Right renal pelvis (tissue), 4 donors: Measurements from ENCODE around the gene PDZRN4. TPM values are rescaled to one million over a fixed set of nuclear protein-coding genes. Genes with fewer than 3 reads are reported as not detected.
"Not testable (repeated sequence)": the region's sequence is repeated elsewhere in the genome, so short reads cannot be mapped to it uniquely, and the experiment has no call there.

Experiments used
- DNase-seq, 4 donors: peaks; one replicate each; pipeline ENCODE4 v3.0.0-alpha.2; 2013; ENCODE audit warnings: low read depth in 4 of 4, low spot score in 3 of 4, missing footprints in 1 of 4
- polyA plus RNA-seq, 4 donors: library from polyadenylated mRNA; unstranded; fragments of 120-200 nt; gene quantifications; one replicate each; pipeline ENCODE4 v1.2.1, GENCODE V29; 2013; ENCODE audit not compliant: insufficient read length in 4 of 4

Gene PDZRN4
- polyA plus RNA-seq, 4 donors, result 4.3 to 6.3 (median 5.4) TPM

DNA sequence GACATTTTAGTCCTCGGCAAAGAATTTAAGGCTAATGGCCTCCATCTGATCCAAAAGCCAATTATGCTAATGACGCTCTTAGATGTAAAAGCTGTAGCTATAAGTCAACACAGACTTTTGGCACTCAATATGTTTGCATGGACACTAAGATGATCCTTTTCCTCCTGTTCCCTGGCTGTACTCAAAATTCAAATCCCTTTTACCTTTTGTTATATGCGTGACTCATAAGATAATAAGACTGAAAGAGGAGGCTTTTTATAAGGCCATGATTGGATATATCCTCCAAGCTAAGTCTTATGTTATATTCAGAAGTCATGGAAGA lies 89.8 kb downstream of the PDZRN4 start:
- DNase-seq, result no peak

DNA sequence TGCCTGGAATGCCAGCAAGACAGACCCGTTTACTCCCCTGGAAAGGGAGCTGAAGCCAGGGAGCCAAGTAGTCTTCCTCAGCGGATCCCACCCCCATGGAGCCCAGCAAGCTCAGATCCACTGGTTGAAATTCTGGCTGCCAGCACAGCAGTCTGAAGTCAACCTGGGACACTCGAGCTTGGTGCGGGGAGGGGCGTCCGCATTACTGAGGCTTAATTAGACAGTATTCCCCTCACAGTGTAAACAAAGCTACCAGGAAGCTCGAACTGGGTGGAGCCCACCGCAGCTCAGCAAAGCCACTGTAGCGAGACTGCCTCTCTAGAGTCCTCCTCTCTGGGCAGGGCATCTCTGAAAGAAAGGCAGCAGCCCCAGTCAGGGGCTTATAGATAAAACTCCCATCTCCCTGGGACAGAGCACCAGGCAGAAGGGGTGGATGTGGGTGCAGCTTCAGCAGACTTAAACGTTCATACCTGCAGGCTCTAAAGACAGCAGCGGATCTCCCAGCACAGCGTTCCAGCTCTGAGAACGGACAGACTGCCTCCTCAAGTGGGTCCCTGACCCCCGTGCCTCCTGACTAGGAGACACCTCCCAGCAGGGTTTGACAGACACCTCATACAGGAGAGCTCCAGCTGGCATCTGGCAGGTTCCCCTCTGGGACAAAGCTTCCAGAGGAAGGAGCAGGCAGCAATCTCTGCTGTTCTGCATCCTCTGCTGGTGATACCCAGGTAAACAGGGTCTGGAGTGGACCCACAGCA lies 92.4 kb downstream of the PDZRN4 start:
- not testable (repeated sequence) for DNase-seq

DNA sequence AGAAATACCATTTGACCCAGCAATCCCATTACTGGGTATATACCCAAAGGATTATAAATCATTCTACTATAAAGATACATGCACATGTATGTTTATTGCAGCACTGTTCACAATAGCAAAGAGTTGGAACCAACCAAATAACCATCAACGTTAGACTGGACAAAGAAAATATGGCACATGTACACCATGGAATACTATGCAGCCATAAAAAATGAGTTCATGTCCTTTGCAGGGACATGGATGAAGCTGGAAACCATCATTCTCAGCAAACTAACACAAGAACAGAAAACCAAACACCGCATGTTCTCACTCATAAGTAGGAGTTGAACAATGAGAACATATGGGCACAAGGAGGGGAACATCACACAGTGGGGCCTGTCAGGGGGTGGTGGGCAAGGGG lies 97.3 kb downstream of the PDZRN4 start:
- DNase-seq, result not testable (repeated sequence)

DNA sequence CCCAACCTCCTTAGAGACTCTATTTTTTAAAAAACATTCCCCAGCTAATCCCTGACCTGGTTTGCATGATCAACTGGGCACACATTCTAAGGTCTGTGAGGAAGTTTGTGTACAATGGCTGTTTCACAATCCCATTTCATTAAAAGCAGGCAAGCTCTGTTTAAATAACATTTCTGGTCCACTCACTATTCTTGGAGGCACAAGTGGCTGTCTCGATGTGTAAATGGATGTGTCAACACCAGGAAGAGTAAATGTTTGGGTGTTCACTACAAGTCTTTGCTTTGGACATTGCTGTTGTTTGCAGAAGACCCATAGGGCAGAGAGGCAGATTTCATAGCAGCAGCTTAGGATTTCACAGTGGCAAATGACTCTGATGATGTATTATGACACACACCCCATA lies 98.3 kb downstream of the PDZRN4 start:
- DNase-seq, result no peak

DNA sequence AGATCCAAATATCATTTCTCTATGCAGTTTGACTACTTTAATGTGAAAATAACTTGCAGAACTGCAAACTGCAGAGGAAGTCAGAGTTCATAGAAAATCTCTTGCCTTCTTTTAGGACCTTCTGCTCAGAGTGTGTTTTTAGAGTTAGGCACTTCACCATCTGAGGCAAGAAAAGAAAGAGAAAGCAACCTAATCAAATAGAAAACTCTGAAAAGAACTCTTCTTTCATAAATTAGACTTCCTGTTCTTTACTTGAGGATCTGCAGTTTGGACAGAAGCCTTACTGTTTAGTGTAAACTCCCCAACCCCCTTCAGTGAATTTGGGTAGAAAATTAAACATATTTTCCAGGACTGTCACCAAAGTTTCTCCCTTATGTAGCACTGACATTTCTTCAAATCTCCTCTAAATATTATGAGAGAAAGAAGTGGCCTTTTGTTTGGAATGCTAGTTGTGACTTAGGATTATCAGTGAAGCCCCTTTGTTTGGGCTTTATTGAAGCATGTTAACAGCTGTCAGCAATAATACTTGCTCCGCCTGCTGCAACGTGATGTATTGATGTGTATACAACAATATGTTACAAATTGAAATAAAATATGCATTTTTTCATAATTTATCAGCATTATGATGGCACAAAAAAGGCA lies 99.5 kb downstream of the PDZRN4 start:
- no peak for DNase-seq

DNA sequence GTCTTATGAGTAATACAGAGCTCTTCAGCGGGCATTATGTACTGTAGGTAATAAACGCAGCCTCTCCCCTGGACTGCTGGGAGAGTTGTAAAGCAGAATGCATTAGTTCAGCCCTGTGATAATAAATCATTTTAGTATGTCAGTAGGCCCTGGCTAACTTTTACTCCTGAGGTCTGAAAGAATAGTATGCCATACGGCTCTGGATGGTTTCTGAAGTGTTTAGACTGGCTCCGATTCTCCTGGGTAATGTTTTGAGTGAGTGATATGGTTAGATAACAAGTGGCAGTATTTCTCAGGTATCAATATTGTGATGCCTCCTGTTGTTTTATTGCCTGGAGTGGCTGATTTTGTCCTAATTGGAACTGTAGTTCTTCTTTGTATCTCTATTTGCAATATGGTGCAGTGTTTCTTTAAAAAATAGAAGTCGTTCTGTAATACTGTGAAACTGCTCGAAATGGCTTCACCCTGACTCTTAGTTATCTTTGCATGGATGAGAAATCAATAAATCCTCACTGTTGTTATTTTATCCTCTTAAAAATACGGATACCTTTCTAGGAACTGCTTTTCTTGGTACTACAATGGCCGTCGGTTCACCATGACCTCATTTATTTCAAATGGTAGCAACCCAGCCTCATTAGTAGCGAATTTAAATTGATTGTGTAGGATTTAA lies 100.2 kb downstream of the PDZRN4 start:
- no peak for DNase-seq

DNA sequence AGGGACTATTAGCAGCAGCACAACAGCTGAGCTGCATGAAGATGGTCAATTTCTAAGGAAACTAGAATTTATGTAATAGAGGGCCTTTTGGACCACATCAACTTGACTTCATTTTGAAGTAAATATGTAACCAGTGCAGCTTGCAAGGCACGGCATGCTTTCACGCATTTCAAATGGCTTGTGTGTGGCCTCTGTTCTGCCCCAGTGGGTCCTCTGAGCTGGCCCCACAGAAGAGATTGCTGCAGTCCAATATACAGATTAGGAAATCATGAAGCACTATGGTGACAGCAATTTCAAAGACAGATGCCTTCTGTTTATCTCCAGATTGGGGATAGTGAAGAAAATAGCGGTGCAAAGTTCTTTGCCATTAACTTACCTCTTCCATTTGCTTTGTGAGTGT lies 101.4 kb downstream of the PDZRN4 start:
- DNase-seq, result no peak

DNA sequence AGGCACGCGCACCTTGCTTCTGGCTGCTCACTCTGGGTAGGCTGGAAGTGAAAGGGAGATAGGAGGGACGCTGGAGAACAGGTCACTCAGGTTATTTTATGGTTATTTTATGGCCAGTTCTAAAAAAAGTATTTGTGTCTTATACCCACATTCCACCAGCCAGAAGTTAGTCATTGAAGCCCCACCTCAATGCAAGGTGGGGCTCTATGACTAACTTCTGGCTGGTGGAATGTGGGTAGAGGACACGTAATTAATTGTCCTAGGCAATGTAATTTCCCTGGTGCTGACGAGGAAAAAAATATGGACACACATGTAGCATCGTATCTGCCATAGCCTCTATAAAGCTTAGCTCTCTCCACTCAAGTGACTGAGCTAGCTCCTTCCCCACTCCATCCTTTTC lies 104.9 kb downstream of the PDZRN4 start:
- no peak for DNase-seq

DNA sequence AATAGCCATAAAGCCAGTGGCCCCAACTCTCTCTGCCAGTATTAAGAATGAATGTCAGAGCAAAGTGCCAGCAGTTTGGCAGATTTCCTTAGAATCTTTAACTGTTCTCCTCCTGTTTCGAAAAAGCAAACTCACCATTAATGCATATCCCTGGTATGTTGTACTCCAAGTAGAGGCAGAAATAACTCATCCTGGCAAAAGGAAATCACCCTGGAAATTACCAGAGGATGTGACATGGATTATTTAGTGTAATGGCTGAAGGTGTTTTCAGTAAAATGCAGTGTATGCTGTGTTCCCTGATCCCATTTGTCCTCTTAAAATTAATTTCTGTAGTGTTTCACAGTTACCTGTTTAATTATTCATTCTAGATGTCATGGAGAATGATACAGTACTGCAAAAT lies 105.3 kb downstream of the PDZRN4 start:
- no peak for DNase-seq

DNA sequence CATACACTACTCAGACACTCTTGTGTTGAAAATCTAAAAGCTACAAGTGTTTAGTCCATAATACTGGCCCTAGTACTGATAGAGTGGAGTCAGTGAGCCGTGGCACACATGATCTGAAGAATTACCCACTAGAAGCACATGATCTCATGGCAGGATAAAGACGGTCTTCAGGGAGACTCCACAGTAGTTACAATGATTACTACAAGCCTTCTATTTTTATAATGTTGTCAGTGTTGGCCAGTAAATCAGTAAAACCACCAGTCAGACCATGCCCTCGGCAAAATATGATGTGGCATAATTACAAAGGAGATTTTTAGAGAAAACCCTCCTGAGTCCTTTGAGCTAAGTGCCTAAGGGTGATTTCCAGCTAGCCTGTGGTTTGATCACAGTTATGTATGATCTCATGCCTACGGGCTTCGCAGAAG lies 114.9 kb downstream of the PDZRN4 start:
- no peak for DNase-seq

DNA sequence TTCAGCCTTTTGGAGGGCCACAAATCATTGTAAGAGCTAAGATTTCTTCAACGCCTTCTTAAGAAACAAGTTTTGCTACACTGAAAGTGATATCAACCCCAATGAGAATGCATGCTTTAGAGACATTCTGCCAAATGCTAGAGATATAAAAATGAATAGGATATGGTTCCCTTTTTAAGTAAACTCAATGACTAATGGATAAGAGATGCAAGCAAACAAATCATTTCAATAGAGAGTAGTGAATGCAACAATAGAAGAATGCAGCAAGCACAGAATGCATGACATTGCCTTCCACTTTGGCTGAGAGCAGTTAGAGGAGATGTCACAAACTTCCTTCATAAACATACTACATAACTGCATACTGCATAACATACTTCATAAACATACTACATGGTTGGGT lies 116.4 kb downstream of the PDZRN4 start:
- DNase-seq, result no peak

DNA sequence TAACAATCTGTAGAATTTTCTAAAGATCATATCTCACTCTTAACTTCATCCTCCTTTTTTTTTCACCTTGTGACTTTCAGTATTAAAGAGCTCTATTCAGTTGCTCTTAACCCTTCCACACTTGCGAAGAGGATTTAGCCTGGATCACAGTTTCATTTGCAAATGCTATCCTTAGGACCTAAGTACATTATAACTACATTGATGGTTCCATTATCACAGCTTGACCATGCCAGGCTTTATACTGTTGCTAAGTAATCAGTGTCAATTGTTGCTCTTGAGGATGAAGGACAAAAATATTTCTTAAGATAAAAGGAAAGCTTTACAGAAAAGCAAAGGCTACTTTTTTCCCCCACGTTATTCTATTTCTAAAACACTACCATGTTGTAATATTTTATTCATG lies 122.2 kb downstream of the PDZRN4 start:
- DNase-seq, result no peak

DNA sequence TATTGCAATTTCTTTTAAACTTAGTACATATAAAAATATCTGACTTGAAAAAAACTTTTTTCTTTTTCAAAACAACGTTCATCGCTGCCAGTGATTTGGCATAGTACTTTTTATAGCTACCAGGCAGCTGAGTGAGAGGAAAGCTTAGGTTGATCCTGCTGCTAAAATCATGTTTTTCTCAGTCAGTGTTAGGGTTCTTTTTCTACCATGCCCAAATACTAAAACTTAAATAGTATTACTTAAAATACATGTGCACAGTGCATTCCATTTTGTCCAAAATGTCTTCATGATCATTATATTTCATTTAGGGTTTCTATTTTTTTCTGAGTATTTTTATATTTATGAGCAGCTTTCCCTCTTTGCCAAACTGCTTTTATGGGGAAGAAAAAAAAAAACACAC lies 123.8 kb downstream of the PDZRN4 start:
- DNase-seq, result no peak

DNA sequence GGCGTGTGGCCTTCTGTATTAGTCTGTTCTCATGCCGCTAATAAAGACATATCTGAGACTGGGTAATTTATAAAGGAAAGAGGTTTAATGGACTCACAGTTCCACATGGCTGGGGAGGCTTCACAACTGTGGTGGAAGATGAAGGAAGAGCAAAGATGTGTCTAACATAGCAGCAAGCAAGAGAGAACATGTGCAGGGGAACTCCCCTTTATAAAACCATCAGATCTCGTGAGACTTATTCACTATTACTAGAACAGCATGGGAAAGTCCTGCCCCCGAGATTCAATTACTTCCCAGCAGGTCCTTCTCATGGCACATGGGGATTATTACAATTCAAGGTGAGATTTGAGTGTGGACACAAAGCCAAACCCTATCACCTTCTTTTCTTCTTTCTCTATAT lies 124.3 kb downstream of the PDZRN4 start:
- DNase-seq, result not testable (repeated sequence)

DNA sequence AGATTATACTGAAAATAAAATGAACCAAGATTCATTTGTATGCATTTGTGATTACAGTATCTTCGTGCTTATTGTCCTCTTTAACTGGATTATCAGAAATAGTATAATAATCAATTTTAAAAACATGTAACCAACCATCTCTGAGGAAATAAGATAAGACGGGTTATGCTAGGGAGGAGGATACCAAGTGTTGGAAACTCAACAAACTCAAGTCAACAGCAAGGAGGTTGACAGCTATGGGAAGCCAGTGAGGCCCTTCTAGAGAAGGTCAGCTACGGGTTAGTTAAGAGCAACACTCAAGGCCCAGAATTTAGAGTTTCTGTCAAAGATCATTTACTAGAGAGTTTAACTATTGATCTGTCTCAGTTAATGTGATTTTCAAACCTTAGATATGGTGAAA lies 137.2 kb downstream of the PDZRN4 start:
- no peak for DNase-seq

DNA sequence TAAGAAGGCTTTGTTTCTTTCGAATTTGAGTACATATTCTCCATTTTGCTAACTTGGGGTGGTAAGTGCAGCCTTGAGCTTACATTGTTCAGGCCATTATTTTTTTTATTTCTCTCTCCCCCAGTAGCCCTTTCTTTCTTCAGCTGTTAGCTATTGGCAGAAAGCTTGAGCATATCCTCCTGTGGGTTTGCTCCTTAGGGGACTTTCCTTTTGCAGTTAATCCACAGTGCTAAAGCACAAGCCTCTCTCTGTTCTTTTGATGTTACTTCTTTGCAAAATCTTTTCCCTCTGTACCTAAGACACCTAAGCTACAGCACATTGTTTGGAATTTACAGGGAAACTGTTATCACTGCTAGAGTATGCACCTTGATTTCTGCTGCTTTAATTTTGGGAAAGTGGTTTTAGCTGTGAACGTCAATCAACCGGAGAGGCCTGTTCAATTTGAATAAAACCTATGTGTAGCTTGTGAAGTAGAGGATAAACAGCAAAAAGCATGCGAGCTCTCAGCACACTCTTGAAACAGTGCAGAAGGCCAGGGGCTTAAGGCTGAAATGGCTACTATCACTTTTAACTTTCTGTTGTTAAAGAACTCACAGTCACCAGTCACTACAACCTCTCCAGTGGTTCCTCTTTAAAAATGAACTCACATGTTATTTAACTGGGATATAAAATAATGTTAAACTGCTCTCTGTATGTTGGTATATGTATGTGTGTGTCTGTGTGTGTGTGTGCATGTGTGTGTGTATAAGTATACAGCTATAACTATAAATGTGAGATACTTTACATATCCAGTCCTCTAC lies 139.2 kb downstream of the PDZRN4 start:
- no peak for DNase-seq

DNA sequence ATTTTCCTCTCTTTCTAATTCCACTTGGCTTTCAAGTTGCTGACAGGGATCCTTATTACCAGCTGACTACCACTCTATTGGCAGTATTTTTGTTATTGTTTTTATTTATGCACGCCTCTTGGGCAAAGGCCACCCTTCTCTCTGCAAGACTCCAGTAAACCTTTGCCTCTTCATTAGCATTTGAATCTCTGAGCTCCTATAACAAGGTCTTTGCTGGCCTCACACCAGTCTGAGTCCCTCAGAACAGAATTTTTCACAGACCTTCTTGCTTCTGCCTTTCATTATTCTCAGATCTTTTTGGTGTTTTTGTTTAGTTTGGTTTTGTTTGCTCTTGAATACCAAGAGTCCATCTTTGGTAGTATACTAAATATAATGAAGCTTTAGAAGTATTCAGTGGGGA lies 145.9 kb downstream of the PDZRN4 start:
- DNase-seq, result no peak

DNA sequence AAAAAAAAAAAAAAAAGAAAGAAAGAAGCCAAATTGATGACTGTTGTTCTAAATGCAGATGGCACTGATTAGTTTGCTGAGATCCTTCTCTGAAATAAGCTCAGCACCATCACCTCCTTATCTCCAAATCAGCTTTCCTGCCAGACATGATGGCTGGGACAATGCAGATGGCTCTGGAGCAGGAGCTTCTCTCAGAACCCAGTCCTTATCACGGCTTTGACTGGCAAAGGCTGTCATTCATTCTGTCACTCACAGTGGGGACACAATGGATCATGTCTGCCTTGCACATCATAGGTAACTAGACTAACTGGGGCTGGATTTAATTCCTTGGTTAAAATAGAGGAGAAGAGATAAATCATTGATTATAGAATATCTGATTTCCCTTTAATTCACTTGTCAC lies 146.3 kb downstream of the PDZRN4 start:
- no peak for DNase-seq

DNA sequence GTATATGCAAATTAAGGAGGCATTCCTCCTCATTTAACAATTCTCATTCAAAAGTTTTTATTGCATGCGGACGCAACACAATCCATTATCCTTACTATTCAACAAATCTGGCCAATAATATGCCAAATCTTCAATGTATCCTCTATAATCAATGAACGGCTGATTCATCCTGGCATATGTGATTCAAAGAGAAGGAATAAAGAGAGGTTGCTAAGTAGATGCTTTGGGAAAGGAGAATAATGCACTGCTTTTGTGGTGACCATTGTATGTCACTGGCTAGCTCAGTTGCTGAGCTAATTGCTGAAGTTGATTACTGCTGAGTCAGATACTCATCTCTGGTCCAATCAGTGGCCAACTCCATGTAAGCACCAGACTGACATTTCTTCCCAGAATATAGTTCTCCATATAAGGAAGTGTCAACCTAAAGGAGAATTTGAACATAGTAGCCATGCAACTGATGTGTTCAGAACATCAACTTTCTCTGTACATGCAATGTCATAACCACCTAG lies 148.0 kb downstream of the PDZRN4 start:
- no peak for DNase-seq

DNA sequence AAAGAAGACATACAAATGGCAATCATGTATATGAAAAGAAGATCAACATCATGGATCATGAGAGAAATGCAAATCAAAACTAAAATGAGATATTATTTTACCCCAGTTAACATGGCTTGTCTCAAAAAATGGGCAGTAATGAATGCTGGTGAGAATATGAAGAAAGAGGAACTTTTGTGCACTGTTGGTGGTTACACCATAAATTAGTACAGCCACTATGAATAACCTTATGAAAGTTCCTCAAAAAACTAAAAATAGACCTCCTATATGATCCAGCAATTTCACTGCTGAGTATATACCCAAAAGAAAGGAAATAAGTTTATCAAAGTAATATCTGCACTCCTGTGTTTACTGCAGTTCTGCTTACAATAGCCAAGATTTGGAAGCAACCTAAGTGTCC lies 151.7 kb downstream of the PDZRN4 start:
- DNase-seq, result no peak
